HEK293T (cell line): ENCODE results near the gene IZUMO2.

Experiments
- ARNT ChIP-seq: fragments of 450-650 bp; IDR thresholded peaks from 2 replicates; pipeline ENCODE4 v1.6.1; 2017; ENCODE audit warnings: mild to moderate bottlenecking
- BHLHE40 ChIP-seq: fragments of 450-650 bp; IDR thresholded peaks from 2 replicates; pipeline ENCODE4 v1.6.1; 2016; ENCODE audit warnings: mild to moderate bottlenecking, moderate library complexity, borderline replicate concordance
- CTBP1 ChIP-seq: fragments of 450-650 bp; IDR thresholded peaks from 2 replicates; pipeline ENCODE4 v1.6.1; 2016; ENCODE audit warnings: borderline replicate concordance
- FOXA1 ChIP-seq: fragments of 450-650 bp; IDR thresholded peaks from 2 replicates; pipeline ENCODE4 v1.6.1; 2016; ENCODE audit warnings: mild to moderate bottlenecking
- FOXK2 ChIP-seq: fragments of 450-650 bp; IDR thresholded peaks from 2 replicates; pipeline ENCODE4 v1.6.1; 2016; ENCODE audit warnings: mild to moderate bottlenecking
- FOXM1 ChIP-seq: fragments of 450-650 bp; IDR thresholded peaks from 2 replicates; pipeline ENCODE4 v1.6.1; 2017; ENCODE audit warnings: mild to moderate bottlenecking, borderline replicate concordance
- HDGF ChIP-seq: fragments of 450-650 bp; IDR thresholded peaks from 2 replicates; pipeline ENCODE4 v1.6.1; 2017; ENCODE audit warnings: antibody characterized with exemption, borderline replicate concordance
- SP1 ChIP-seq: fragments of 450-650 bp; IDR thresholded peaks from 2 replicates; pipeline ENCODE4 v1.6.1; 2017
- SUZ12 ChIP-seq: fragments of 450-650 bp; IDR thresholded peaks from 2 replicates; pipeline ENCODE4 v1.6.1; 2016; ENCODE audit warnings: mild to moderate bottlenecking
- ZNF384 ChIP-seq: fragments of 450-650 bp; IDR thresholded peaks from 2 replicates; pipeline ENCODE4 v1.6.1; 2016

DNA sequence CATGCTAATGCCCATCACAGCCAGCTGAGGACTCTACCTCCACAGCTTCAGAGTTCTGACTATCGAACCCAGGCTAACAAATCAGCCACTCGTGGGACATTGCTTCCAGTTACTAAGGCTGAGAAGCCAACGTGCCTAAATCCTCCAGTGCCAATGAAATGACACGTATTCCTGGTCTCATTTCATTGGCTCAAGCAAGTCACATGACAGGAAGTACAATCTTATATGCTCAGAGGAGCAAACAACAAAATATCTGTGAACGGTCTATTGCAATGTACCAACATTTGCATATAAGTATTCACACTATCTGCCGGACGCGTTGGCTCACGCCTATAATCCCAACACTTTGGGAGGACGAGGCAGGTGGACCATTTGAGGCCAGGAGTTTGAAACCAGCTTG, 12.8 kb upstream of the IZUMO2 start:
- TF ChIP-seq ZNF384 = no peak
- TF ChIP-seq ARNT = no peak
- no peak for TF ChIP-seq BHLHE40
- no peak for TF ChIP-seq SP1
- TF ChIP-seq FOXM1 = no peak
- no peak for TF ChIP-seq FOXA1
- no peak for TF ChIP-seq FOXK2
- no peak for TF ChIP-seq CTBP1
- TF ChIP-seq SUZ12 = no peak
- no peak for TF ChIP-seq HDGF
